GM12892 (cell line): ENCODE data around the gene EVX2.
A peak's percentile ranks its signal among the peaks of the same experiment; 100 is the strongest.

ENCODE experiments used
- DNase-seq: peaks from one replicate; pipeline ENCODE4 v3.0.0; 2011; ENCODE audit not compliant: insufficient read length
- FAIRE-seq: peaks from 2 replicates; lab custom pipeline; 2011; peaks lifted over from hg19 to GRCh38; lab: Jason Lieb, UNC
- POLR2A ChIP-seq: IDR thresholded peaks from 2 replicates; pipeline ENCODE4 v1.6.1; 2011; ENCODE audit warnings: low read depth, low read length, control low read depth
- POLR2AphosphoS5 ChIP-seq: IDR thresholded peaks from 2 replicates; pipeline ENCODE4 v1.6.1; 2011; ENCODE audit warnings: low read depth, low read length, control low read depth
- TAF1 ChIP-seq: IDR thresholded peaks from 2 replicates; pipeline ENCODE4 v1.6.1; 2011; ENCODE audit warnings: low read depth, mild to moderate bottlenecking, control low read depth, low read length, borderline replicate concordance

Gene EVX2

DNA sequence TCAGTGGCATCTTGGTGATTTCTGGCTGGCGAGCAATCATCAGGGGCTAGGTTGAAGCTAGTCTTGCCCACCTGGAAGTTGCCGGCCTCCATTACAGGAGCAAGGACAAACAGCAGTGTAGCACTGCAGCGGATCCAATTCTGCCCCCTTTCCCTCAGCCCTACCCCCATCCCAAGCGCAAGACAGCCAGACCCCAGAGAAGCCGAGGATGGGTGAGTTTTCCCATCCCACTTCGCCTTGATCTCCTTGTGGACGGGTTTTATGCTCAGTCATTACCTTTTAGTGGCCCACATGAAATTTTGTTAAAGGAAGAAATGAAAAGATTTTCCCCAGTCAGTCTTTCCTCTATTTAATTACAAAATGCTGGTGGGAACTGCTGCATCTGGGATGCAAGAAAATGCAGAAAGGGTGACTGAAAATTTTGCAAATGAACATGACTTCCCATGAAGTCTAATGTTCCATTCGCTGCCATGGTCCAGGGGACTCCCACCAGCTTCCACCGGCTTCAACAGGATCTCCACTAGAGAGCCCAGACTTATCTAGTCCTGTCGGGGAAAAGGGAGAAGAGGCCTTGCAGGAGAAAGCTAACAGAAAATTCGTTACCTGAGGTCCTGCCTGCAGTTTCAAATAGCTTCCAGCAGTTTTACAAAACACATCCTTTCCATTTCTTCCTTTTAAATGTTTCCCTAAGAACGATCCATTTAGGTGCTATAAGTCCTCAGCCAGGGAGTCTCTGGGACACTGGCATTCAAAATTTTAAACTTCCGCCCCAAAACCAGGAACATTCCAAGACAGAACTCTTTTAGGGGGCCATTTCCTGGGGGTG is 36.8 kb upstream of the EVX2 start:
- no peak for TF ChIP-seq POLR2AphosphoS5
- no peak for TF ChIP-seq TAF1
- no peak for TF ChIP-seq POLR2A
- DNase-seq (no peak), FAIRE-seq (no peak)

GRCh38 chr2:176118601-176119339 is 35.0 kb upstream of the EVX2 start:
- TF ChIP-seq POLR2A (no peak), POLR2AphosphoS5 (no peak), TAF1 (no peak)
- no peak for DNase-seq
- FAIRE-seq: peak; percentile 84

- TF ChIP-seq POLR2AphosphoS5 (no peak), POLR2A (no peak)
- DNase-seq: no peak
- FAIRE-seq: no peak
Observed at GRCh38 chr2:176117823-176118371, 34.1 kb upstream of the EVX2 start.

DNA sequence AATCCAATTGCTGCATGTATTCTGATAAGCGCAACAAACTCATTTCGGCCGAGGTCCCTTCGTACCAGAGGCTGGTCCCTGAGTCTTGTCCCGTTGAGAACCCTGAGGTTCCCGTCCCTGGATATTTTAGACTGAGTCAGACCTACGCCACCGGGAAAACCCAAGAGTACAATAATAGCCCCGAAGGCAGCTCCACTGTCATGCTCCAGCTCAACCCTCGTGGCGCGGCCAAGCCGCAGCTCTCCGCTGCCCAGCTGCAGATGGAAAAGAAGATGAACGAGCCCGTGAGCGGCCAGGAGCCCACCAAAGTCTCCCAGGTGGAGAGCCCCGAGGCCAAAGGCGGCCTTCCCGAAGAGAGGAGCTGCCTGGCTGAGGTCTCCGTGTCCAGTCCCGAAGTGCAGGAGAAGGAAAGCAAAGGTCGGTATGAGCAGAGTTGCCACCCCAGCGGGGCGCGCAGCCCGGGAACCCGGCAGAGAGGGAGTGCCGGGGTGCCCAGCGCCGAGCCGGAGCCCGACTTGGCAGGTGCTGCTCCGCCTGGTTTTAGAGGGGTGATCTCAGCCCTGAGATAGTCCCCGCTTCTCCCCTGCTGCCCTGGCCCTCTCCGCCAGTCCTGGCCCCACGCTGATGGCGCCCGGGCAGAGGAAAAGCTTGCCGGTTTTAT is 33.5 kb upstream of the EVX2 start:
- no peak for FAIRE-seq
- no peak for DNase-seq
- no peak for TF ChIP-seq TAF1
- TF ChIP-seq POLR2AphosphoS5: no peak
- TF ChIP-seq POLR2A: no peak

DNA sequence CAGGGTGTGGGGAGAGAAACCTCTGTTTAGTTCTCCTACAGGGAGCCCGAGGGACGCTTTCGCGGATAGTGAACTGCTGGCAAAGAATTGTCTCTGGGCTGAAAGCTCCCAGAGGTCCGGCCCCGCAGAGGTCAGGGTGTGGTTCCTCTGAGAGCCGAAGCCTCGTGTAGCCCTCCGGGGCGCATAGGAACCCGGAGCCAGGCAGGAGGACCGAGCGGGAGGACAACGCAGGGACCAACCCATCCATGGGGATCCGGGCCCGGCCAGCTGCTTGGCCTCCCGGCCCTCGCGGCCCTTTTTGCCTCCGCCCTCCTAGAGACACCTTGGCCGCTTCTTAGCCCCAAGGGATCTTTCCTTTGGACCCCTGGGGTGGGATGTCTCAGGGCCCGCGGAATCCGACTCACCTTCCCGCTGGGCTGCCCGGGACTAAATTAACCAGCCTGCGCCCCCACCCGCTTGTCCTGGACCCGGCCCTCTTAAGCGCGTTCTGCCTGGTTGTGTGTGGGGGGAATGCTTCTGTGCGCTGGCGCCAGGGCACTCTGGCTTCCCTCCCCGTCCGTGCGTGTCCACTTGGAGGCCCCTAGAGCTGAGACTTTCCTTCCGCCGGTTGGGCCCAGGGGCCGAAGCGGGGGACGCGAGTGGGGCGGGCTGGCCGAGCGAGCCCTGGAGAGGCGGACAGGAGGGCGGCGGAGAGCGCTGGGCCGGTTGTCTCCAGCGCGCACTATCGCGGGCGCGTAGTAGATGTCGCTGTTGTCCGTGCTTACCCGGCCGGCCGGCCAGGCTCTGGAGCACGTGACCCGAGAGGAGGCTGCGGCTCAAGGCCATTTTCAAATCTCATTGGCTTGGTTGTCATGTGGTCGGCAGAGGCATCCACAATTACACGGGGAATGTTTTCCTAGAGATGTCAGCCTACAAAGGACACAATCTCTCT is 32.4 kb upstream of the EVX2 start, which contains the start of gene HOXD10:
Gene HOXD10, plus strand, starts transcription at position 896 of the 931 bp plus-strand sequence. CDS start 56 bp downstream, outside the sequence.
- DNase-seq: no peak
- TF ChIP-seq POLR2A (no peak), POLR2AphosphoS5 (no peak), TAF1 (no peak)
- FAIRE-seq: peak; percentile 14

- no peak for FAIRE-seq
- DNase-seq: no peak
- TF ChIP-seq POLR2A: no peak
- TF ChIP-seq TAF1: no peak
- TF ChIP-seq POLR2AphosphoS5: no peak
Observed at GRCh38 chr2:176114930-176115625, 31.3 kb upstream of the EVX2 start.

- TF ChIP-seq POLR2A (no peak), TAF1 (no peak), POLR2AphosphoS5 (no peak)
- DNase-seq (no peak), FAIRE-seq (no peak)
Observed at GRCh38 chr2:176114120-176114929, 30.6 kb upstream of the EVX2 start.

DNA sequence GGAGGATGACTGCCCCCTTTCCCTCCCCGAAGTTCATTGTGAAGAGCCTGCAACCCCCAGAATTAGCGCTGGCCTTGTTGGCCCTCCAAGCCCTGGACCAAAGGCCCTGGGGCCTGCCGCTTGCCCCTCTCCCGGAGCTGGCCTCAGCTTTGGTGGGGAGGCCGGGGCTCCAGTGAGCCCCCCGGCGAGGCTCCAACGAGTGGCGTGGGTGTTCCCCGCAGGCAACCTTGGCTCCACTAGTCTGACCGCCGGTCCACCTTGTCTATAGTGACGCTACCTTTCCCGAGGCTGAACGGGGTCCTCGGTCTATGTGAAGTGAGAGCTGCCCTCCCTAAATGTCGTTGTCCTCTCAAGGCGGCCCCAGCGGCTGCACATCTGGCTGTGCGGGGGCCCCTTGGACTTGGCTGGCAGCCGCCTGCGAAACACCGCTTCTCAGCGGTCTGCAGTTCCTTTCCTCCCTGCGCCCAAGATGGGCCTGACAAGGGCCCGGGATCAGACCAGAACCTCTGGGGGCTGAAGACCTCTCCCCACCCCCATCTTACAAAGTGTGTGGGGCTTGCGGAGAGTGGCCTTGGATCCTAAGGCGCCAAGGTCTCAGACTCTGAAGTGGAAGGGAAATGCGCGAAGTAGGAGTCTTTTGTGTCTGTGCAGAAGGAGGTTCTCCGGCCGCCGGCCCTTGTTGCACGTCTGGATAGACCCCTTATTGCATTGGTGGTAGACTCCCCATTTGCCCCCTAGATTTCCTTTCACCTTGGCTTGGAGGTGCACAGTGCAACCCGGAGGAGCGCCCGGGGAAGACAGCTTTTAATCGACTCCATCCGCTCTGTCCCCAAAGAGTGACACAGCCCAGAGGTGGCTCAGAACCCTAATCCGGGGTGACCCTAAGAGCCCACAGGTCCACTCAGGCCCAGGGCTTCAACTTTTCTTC is 28.9 kb upstream of the EVX2 start:
- TF ChIP-seq TAF1: no peak
- TF ChIP-seq POLR2A: no peak
- TF ChIP-seq POLR2AphosphoS5: no peak
- DNase-seq: no peak
- FAIRE-seq: no peak

GRCh38 chr2:176111846-176112374 is 28.1 kb upstream of the EVX2 start:
- DNase-seq (no peak), FAIRE-seq (no peak)
- TF ChIP-seq POLR2AphosphoS5: no peak
- no peak for TF ChIP-seq TAF1
- no peak for TF ChIP-seq POLR2A
